Activated B cell treated with CpG ODN at 0.5 μM for 24 hours (primary cell): Measurements from ENCODE around the gene SYT9. TPM values are rescaled to one million over a fixed set of nuclear protein-coding genes. Genes with fewer than 3 reads are reported as not detected.

Experiments used
- ATAC-seq: fragments of 200-7000 bp; cut with Tn5 transposase; one replicate; pipeline ENCODE4 v1.10.0; 2021; ENCODE audit warnings: low read depth, mild to moderate bottlenecking, moderate library complexity
- CTCF ChIA-PET: fragments of 350-600 bp; sonication (Branson Sonifier 250); formaldehyde crosslinking; loops from one replicate; lab custom pipeline; 2021; ENCODE audit warnings: antibody characterized with exemption; lab: Charles Lee
- POLR2A ChIA-PET: fragments of 350-600 bp; sonication (Branson Sonifier 250); formaldehyde crosslinking; loops from one replicate; lab custom pipeline; 2021; ENCODE audit warnings: antibody characterized with exemption; lab: Charles Lee
- DNase-seq: peaks from one replicate; pipeline ENCODE4 v3.0.0; 2022
- H3K27ac Mint-ChIP-seq: one replicate; pipeline ENCODE4 v1.8.0; 2020; ENCODE audit warnings: mixed read lengths
- H3K27me3 Mint-ChIP-seq: one replicate; pipeline ENCODE4 v1.8.0; 2021; ENCODE audit warnings: mixed read lengths
- H3K36me3 Mint-ChIP-seq: one replicate; pipeline ENCODE4 v1.8.0; 2021; ENCODE audit warnings: low read depth, mixed read lengths
- H3K4me1 Mint-ChIP-seq: one replicate; pipeline ENCODE4 v1.8.0; 2021; ENCODE audit warnings: mixed read lengths
- H3K4me3 Mint-ChIP-seq: one replicate; pipeline ENCODE4 v1.8.0; 2020; ENCODE audit warnings: mild to moderate bottlenecking, mixed read lengths
- H3K9me3 Mint-ChIP-seq: one replicate; pipeline ENCODE4 v1.8.0; 2020; ENCODE audit warnings: mixed read lengths
- intact Hi-C: fragments of 100-400 bp; cut with micrococcal nuclease; formaldehyde crosslinking; loops from one replicate; pipeline ENCODE4 v1.15.1; 2024
- total RNA-seq: library from RNA; stranded (reverse); gene quantifications from 2 replicates; pipeline ENCODE4 v1.2.3, GENCODE V29; 2022
- TF ChIP-seq, protein P1 (sequence below): fragments of 200-600 bp; IDR thresholded peaks from one replicate; pipeline ENCODE4 v1.8.0; 2022; ENCODE audit warnings: antibody characterized with exemption, mild to moderate bottlenecking

SYT9 gene
- total RNA-seq, 1 donor from 2014 or later = not detected

DNA sequence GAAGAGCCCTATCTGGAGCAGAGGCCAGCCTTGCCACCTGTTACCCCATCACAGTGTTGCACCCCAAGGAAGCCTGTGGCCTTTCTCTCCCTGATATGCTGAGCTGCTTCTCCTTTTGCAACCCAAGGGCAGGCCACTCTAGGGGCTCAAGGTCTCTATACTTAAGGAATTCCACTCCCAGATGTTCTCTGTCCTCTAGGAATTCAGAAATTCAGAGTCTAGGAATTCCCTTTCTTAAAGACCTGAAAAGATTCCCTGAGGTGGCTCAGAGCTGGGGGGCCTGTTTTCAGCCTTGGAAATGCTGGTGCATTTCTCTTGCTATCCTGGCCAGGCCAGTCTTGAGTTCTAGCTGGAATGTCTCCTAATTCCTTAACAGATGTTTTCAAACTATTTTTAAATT lies 165.6 kb downstream of the SYT9 start:
- DNase-seq = no peak
- H3K9me3 Mint-ChIP-seq = peaks cover under 1% of the 10 kb centered on the region
- POLR2A ChIA-PET = no interaction called here
- intact Hi-C loops = no loop called here
- no peaks in the 10 kb centered on the region for H3K4me1 Mint-ChIP-seq
- CTCF ChIA-PET = no interaction called here
- no peak overlapping the region for H3K27ac Mint-ChIP-seq
- H3K4me3 Mint-ChIP-seq = no peak overlapping the region
- no peak for ATAC-seq
- TF ChIP-seq, protein P1, sequence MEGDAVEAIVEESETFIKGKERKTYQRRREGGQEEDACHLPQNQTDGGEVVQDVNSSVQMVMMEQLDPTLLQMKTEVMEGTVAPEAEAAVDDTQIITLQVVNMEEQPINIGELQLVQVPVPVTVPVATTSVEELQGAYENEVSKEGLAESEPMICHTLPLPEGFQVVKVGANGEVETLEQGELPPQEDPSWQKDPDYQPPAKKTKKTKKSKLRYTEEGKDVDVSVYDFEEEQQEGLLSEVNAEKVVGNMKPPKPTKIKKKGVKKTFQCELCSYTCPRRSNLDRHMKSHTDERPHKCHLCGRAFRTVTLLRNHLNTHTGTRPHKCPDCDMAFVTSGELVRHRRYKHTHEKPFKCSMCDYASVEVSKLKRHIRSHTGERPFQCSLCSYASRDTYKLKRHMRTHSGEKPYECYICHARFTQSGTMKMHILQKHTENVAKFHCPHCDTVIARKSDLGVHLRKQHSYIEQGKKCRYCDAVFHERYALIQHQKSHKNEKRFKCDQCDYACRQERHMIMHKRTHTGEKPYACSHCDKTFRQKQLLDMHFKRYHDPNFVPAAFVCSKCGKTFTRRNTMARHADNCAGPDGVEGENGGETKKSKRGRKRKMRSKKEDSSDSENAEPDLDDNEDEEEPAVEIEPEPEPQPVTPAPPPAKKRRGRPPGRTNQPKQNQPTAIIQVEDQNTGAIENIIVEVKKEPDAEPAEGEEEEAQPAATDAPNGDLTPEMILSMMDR = no peak
- peaks cover 28% of the 10 kb centered on the region for H3K27me3 Mint-ChIP-seq
- no peaks in the 10 kb centered on the region for H3K36me3 Mint-ChIP-seq

DNA sequence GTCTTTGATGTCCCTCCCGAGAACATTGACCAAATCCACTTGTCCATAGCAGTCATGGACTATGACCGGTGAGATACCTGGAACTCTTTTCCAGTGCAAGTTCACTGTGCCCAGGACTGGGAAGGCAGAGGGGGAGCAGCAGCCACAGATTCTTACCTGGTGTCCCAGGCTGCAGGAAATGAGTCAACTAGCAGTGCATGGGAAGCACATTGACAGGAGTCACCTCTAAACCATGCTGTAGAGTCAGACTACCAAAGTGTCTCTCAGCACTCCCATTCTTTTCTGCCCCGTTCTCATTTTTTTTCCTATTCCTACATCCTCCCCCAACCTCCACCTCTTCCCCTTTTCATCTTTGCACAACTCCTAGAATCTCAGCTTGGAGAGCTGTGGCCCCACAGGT lies 166.4 kb downstream of the SYT9 start:
- no peak overlapping the region for H3K27ac Mint-ChIP-seq
- ChIA-PET CTCF (no interaction called here), POLR2A (no interaction called here)
- peaks cover 23% of the 10 kb centered on the region for H3K27me3 Mint-ChIP-seq
- TF ChIP-seq, protein P1 = no peak
- H3K4me1 Mint-ChIP-seq = peaks cover 2% of the 10 kb centered on the region
- no peaks in the 10 kb centered on the region for H3K9me3 Mint-ChIP-seq
- no peak for DNase-seq
- intact Hi-C loops = no loop called here
- H3K36me3 Mint-ChIP-seq = no peaks in the 10 kb centered on the region
- H3K4me3 Mint-ChIP-seq = no peak overlapping the region
- ATAC-seq = no peak

DNA sequence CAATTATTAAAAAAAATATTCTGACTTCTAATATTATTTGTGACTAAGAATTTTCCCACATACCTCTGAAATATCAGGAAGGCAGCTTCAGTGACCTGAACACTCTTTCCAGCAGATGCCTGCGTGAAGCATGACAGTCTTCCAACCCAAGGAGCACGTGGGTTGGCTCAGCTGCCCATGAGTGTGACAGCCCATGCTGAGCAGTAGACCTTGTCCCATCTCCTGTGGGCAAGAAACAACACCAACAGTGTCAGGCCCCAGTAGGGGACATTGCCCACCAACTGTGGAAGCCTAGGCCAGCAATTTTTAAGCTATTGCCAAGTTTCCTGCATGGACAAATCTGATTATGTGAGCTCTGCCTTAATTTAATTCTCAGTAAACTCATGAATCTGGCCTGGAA lies 167.2 kb downstream of the SYT9 start:
- Mint-ChIP-seq H3K4me3 (no peak overlapping the region), H3K27ac (no peak overlapping the region), H3K27me3 (peaks cover 23% of the 10 kb centered on the region), H3K4me1 (peaks cover 3% of the 10 kb centered on the region), H3K36me3 (no peaks in the 10 kb centered on the region), H3K9me3 (no peaks in the 10 kb centered on the region)
- ChIA-PET POLR2A (no interaction called here), CTCF (no interaction called here)
- TF ChIP-seq, protein P1 = no peak
- intact Hi-C loops = no loop called here
- DNase-seq = no peak
- ATAC-seq = no peak

DNA sequence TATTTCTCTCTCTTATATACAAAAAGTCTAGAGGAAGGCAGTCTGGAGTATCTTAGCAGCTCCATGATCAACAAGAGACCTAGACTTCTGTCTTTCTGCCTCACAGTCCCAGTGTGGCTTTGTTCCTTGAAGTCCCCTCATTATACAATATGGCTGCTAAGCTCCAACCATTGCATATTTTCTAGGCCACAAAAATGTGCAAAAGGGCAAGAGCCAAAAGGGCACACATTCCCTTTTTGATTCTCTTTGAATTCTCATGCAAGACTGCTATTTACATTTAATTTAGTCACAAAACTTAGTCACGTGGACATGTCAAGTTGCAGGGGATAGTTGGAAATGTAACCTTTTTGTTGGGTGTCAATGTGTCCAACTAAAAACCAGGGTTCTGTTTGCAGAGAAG lies 169.4 kb downstream of the SYT9 start:
- peaks cover 3% of the 10 kb centered on the region for H3K4me1 Mint-ChIP-seq
- no peak overlapping the region for H3K27ac Mint-ChIP-seq
- POLR2A ChIA-PET = no interaction called here
- no peak overlapping the region for H3K4me3 Mint-ChIP-seq
- H3K36me3 Mint-ChIP-seq = no peaks in the 10 kb centered on the region
- TF ChIP-seq, protein P1 = no peak
- CTCF ChIA-PET = no interaction called here
- intact Hi-C loops = no loop called here
- ATAC-seq = no peak
- H3K27me3 Mint-ChIP-seq = peaks cover 6% of the 10 kb centered on the region
- H3K9me3 Mint-ChIP-seq = no peaks in the 10 kb centered on the region
- no peak for DNase-seq

DNA sequence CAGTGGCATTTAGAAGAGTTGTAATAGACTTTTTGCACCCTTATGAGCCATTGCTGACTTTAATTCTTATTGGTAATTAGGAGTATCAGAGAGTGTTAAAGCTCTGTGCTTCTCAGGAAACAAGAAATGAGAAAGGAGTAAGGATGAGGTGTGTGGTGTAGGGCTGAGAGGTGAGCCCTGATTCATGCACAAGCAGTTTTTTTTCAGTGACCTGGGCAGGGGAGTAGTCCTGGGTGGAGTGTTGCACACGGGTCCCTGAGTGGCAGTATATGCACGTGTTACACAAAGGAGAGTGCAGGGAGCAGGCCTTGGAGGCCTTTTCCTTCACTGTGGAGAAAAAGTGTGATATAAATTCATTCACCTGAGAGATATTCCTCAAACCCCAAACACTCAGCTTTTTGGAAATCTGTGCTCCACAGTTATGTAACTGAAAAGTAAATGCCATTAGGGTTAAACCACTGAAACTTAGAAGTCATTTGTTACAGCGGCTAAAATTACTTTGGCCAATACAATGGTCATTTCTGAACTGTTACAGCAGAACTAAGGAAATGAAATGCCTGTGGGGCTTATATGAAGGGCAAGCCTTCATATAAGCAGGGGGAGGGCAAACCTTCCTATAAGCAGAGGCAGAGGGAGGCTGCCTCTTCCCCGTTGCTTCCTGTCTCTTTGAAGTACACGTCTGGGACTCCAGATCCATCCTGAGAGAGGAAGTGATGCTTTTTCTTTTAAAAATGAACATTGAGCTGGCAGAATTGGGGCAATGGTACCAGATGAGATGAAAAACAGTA lies 171.0 kb downstream of the SYT9 start:
- peaks cover 3% of the 10 kb centered on the region for H3K4me1 Mint-ChIP-seq
- CTCF ChIA-PET = no interaction called here
- peaks cover 6% of the 10 kb centered on the region for H3K27me3 Mint-ChIP-seq
- H3K9me3 Mint-ChIP-seq = no peaks in the 10 kb centered on the region
- intact Hi-C loops = no loop called here
- POLR2A ChIA-PET = interaction anchor here (0.7 kb wide), 1 partner anchor 359 kb away, joined by 3 read pairs; no protein-coding TSS in a partner anchor
- TF ChIP-seq, protein P1 = no peak
- H3K27ac Mint-ChIP-seq = no peak overlapping the region
- no peak overlapping the region for H3K4me3 Mint-ChIP-seq
- DNase-seq = no peak
- ATAC-seq = no peak
- no peaks in the 10 kb centered on the region for H3K36me3 Mint-ChIP-seq
